Adrenal gland (tissue), 12 donors: ENCODE data around the gene CAMSAP1. TPM values are rescaled to one million over a fixed set of nuclear protein-coding genes. Genes with fewer than 3 reads are reported as not detected.
A peak's percentile ranks its signal among the peaks of the same experiment; 100 is the strongest.

Experiments used
- DNase-seq, 7 donors: peaks; one replicate each; pipeline ENCODE4 v3.0.0-alpha.2; 2019 to 2020
- H3K27ac ChIP-seq, 5 donors: fragments of 200-600 bp; sonication (generic) in 4 of 5; 1 replicate in 3 of 5; 2 replicates in 2 of 5; pipeline versions ENCODE4 v1.5.1 to v1.8.0; 2016 to 2020; ENCODE audit warnings: mild to moderate bottlenecking in 1 of 5
- H3K27me3 ChIP-seq: fragments of 200-600 bp; 2 replicates; pipeline ENCODE4 v1.8.0; 2021
- H3K36me3 ChIP-seq, 2 donors: fragments of 200-600 bp; replicated peaks in 1 of 2; 1 replicate in 1 of 2; 2 replicates in 1 of 2; pipeline versions ENCODE4 v1.5.1 to v1.8.0; 2018 to 2022
- H3K4me1 ChIP-seq, 2 donors: fragments of 200-600 bp; replicated peaks in 1 of 2; 1 replicate in 1 of 2; 2 replicates in 1 of 2; pipeline versions ENCODE4 v1.5.1 to v1.8.0; 2018 to 2021
- H3K4me3 ChIP-seq, 4 donors: fragments of 200-600 bp; sonication (generic) in 3 of 4; one replicate each; pipeline ENCODE4 v1.5.1; 2016 to 2018
- H3K9me3 ChIP-seq, 3 donors: fragments of 200-600 bp; sonication (generic) in 1 of 3; replicated peaks in 1 of 3; 1 replicate in 2 of 3; 2 replicates in 1 of 3; pipeline versions ENCODE4 v1.5.1 to v1.8.0; 2016 to 2021
- POLR2A ChIP-seq, 2 donors: fragments of 450-650 bp; IDR thresholded peaks; one replicate each; pipeline ENCODE4 v1.6.1; 2017; ENCODE audit warnings: antibody characterized with exemption in 2 of 2, mild to moderate bottlenecking in 2 of 2, moderate library complexity in 1 of 2
- WGBS, 4 donors: extraction: QIAGEN DNeasy Blood & Tissue Kit in 2 of 4; methylation state at CpG; one replicate each; pipeline versions ENCODE4 v1.1.5 to v1.1.7; 2013 to 2017; 5-methylcytosine and 5-hydroxymethylcytosine counted together
- intact Hi-C, 2 donors: fragments of 100-400 bp; cut with DNase I; formaldehyde crosslinking; loops; one replicate each; pipeline versions ENCODE4 v1.14.1 to v1.15.0; 2022 to 2023
- polyA plus RNA-seq, 3 donors: library from polyadenylated mRNA; stranded (reverse); fragments of 200-250 nt in 2 of 3; fragments of 350-450 nt in 1 of 3; fragmentation: Illumina TruSeq in 1 of 3; extraction: RNeasy Lipid Tissue Mini Kit (QIAGEN cat#74804) in 1 of 3; gene quantifications; one replicate each; pipeline ENCODE4 v1.2.3, GENCODE V29; 2013 to 2014
- total RNA-seq, 9 donors: library from RNA; depleted of rRNA in 4 of 9; stranded (reverse); fragments of >200 nt in 4 of 9; fragments of 120-200 nt in 1 of 9; fragmentation: NEBNext Ultra II Directional in 1 of 9; extraction: Animal tissue kit (Norgen Biotek cat#: 25700) in 1 of 9; gene quantifications; one replicate each; pipeline versions ENCODE4 v1.1.0 to v1.2.4, GENCODE V29; 2013 to 2023
- TF ChIP-seq, protein P1 (sequence below), 6 experiments: fragments of 450-650 bp in 4 of 6; fragments of 200-600 bp in 2 of 6; sonication (generic) in 1 of 6; IDR thresholded peaks; 1 replicate in 5 of 6; 2 replicates in 1 of 6; pipeline versions ENCODE4 v1.5.1 to v1.8.0; 2016 to 2021; ENCODE audit warnings: antibody characterized with exemption in 6 of 6, mild to moderate bottlenecking in 2 of 6, moderate library complexity in 1 of 6
- donor health status: healthy with polysubstance abuse.
- donor health status: Bipolar disorder and iron deficiency.
- donor health status: DM: yes; HTN: yes; CAD: no.
- donor health status: DM: no; HTN: no; CAD: no.
- donor health status: DM: no; HTN: no; CAD: no.
- donor health status: DM: yes; HTN: yes; CAD: no.

CAMSAP1 gene
- total and polyA plus RNA-seq, 12 donors: 4.6 to 108 (median 27.0) TPM

DNA sequence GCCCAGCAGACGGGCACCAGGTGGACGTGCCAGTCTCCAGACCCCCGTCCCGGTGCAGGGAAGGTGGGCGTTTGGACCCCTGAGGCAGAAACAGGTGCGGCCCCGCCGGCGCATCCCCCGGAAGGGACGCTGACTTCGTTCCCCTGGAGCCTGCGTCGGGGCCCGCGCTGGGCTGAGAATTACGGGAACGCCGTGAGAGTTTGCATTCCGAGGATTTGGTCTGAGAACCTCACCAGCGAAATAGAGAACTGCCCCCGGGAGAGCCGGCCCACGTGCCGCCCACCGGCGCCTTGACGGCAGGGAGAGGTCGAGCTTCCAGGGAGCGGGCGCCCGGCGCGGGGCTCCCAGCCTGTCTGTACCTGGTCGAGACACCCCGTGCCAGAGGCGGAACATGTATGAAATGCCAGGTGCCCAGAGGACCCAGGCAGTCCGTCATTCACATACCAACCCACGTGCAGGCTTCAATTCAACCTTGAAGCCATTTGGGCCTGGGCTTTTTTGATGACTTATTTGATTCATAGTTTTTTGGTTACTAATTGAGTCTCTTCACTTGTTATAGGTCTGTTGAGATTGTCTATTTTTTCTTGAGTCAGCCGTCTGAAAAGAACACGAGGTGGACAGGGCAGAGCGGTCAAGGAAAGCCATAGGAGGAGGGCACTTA lies 877 bp upstream of the CAMSAP1 start:
- no peak for TF ChIP-seq POLR2A (IDR thresholded peaks at IDR 0.05)
- Histone ChIP-seq H3K9me3 (no peaks in the 10 kb centered on the region), H3K36me3 (no peaks in the 10 kb centered on the region), H3K27ac (peak overlapping the region in 4 of 5 donors; percentile 62 to 82 (median 76)), H3K4me3 (peak overlapping the region; percentile 13 to 76 (median 47)), H3K4me1 (peaks cover 32 to 52% of the 10 kb centered on the region in 2 donors), H3K27me3 (no peaks in the 10 kb centered on the region)
- DNase-seq: peak in 1 of 7 donors; percentile 37
- 14 to 31% (median 20%) methylated on average over 21 to 42 of the region's 42 CpGs for WGBS, 4 donors
- intact Hi-C loops: no loop called here

DNA sequence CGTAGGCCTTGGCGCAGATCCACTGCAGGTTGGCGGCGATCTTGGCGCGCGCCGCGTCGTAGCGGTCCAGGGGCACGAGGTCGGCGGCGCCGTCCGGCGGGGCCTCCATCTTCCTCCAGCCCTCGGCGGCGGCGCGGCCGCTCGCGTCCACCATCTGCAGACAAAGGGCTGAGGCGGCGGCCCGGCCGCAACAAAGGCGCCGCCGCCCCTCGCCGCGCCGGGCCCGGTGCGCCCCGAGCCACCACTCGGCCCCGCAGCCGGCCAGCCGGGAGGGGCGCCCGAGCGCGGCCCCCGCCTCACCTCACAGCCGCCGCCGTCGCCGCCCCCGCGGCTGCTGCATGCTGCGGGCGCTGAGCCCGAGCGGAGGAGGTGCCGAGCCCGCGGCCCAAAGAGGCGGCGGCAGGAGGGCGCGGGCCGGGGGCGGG lies 328 bp downstream of the CAMSAP1 start:
- WGBS, 4 donors: 0 to 1% methylated on average over 63 to 66 of the region's 69 CpGs; no CpG with 5 or more reads in 2 of the 4 donors
- Histone ChIP-seq H3K36me3 (no peaks in the 10 kb centered on the region), H3K27me3 (no peaks in the 10 kb centered on the region), H3K9me3 (no peaks in the 10 kb centered on the region), H3K27ac (peak overlapping the region in 3 of 5 donors; percentile 49 to 88 (median 68)), H3K4me1 (peaks cover 36 to 64% of the 10 kb centered on the region in 2 donors), H3K4me3 (peak overlapping the region in 1 of 4 donors; percentile 65)
- peak in 3 of 7 donors; percentile 29 to 54 (median 39) for DNase-seq
- intact Hi-C loops: no loop called here
- TF ChIP-seq, protein P1, sequence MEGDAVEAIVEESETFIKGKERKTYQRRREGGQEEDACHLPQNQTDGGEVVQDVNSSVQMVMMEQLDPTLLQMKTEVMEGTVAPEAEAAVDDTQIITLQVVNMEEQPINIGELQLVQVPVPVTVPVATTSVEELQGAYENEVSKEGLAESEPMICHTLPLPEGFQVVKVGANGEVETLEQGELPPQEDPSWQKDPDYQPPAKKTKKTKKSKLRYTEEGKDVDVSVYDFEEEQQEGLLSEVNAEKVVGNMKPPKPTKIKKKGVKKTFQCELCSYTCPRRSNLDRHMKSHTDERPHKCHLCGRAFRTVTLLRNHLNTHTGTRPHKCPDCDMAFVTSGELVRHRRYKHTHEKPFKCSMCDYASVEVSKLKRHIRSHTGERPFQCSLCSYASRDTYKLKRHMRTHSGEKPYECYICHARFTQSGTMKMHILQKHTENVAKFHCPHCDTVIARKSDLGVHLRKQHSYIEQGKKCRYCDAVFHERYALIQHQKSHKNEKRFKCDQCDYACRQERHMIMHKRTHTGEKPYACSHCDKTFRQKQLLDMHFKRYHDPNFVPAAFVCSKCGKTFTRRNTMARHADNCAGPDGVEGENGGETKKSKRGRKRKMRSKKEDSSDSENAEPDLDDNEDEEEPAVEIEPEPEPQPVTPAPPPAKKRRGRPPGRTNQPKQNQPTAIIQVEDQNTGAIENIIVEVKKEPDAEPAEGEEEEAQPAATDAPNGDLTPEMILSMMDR (IDR thresholded peaks at IDR 0.05): no peak
- TF ChIP-seq POLR2A (IDR thresholded peaks at IDR 0.05): no peak

DNA sequence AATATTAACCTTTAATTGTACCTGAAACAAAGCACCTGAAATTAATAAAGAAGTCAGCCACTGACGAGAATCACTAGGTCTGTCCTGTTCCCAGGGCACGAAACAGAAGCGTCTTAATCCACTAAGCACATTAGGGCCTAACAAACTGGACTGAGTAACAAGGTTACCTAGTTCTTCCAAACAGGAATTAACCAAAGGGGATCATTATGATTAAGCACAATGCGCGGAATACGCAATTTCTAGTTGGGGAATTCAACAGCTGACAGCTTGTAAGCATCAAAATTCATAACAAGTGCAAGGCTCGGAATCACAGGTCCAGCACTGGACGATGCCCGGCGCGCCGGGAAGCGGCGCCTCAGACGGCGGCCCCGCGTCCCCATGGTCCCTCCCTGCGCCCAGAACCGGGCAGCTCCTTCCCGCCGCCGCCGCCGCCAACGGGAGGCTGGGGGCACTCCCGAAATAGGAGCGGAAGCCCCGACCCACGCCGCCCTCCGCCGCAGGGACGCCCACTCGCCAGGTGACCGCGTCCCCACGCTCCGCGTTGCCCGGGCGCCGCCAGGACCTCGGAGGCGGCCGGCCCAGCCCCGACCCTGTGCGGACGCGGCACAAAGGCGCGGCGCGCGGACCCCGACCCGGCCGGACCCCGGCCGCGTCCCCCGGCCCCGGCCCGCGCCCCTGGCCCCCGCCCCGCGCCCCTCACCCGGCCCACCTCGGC lies 898 bp downstream of the CAMSAP1 start:
- DNase-seq: peak in 4 of 7 donors; percentile 33 to 49 (median 44)
- peak in 1 of 2 donors; percentile 34 for TF ChIP-seq POLR2A (IDR thresholded peaks at IDR 0.05)
- TF ChIP-seq, protein P1 (IDR thresholded peaks at IDR 0.05): no peak
- Histone ChIP-seq H3K4me3 (peak overlapping the region in 2 of 4 donors; percentile 33 to 65), H3K9me3 (no peaks in the 10 kb centered on the region), H3K4me1 (peaks cover 37 to 70% of the 10 kb centered on the region in 2 donors), H3K36me3 (no peaks in the 10 kb centered on the region), H3K27ac (peak overlapping the region; percentile 44 to 88 (median 49)), H3K27me3 (no peaks in the 10 kb centered on the region)
- 1 to 6% (median 1%) methylated on average over 8 to 70 of the region's 70 CpGs for WGBS, 4 donors
- intact Hi-C loops: no loop called here

DNA sequence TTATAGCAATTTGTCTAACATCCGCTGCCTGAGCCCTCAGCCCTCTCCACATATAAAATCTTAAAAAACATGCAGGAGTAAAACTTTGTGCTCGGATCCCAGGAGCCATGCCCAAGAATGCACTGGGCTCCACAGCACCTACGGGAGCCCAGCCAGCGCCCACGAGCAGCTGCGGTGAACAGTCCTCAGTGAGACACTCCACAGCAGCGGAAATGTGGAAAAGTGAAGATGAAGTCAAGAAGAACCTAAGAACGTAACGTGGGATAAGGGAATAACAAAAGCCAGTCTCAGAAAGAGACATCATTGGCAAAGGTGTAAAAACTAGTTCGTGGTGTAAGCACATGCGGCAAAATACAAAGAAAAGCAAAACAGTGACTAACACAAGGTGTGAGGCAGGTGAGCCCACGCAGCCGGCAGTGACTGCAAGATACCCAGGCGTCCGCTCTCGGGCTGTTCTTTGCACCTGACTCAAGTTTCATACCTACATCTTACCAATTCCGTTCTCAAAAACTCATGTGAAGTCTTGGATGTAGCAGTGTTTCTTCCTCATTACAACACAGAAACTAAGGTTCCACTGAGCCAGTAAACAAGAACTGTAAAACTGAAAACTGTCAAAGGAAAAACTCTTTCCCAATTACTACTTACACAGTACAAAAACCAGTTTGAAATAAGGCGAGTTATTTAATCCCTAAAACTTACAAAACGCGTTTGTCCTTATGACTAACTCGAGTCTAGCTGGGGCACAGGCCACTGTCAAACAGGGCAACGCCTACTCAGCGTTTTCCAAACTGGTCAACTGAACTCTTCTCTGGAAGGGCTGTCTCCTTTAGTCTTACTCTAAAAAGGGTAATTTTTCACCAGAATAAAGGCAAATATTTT lies 1.7 kb downstream of the CAMSAP1 start:
- DNase-seq: peak in 4 of 7 donors; percentile 53 to 66 (median 60)
- H3K4me1 ChIP-seq: peaks cover 46 to 78% of the 10 kb centered on the region in 2 donors

More for the DNA sequence above, 1.7 kb downstream of the CAMSAP1 start:
- Histone ChIP-seq H3K27me3 (no peaks in the 10 kb centered on the region), H3K36me3 (no peaks in the 10 kb centered on the region), H3K9me3 (no peaks in the 10 kb centered on the region), H3K4me3 (peak overlapping the region in 2 of 4 donors; percentile 33 to 65), H3K27ac (peak overlapping the region; percentile 44 to 88 (median 49))
- WGBS, 4 donors: 35 to 44% (median 41%) methylated on average over 23 of the region's 23 CpGs
- no peak for TF ChIP-seq POLR2A (IDR thresholded peaks at IDR 0.05)
- intact Hi-C loops: no loop called here
